PC-9 (cell line): ENCODE measurements around the gene CRY2.

Experiments
- EZH2 ChIP-seq: fragments of 200-600 bp; sonication (generic); IDR thresholded peaks from 2 replicates; pipeline ENCODE4 v1.8.0; 2017; ENCODE audit warnings: antibody characterized with exemption, low read depth
- TF ChIP-seq, protein P1 (sequence below): fragments of 200-600 bp; sonication (generic); conservative IDR thresholded peaks from 2 replicates; pipeline ENCODE4 v1.6.1; 2017; ENCODE audit warnings: mixed run types, antibody characterized with exemption, mild to moderate bottlenecking, moderate library complexity

DNA sequence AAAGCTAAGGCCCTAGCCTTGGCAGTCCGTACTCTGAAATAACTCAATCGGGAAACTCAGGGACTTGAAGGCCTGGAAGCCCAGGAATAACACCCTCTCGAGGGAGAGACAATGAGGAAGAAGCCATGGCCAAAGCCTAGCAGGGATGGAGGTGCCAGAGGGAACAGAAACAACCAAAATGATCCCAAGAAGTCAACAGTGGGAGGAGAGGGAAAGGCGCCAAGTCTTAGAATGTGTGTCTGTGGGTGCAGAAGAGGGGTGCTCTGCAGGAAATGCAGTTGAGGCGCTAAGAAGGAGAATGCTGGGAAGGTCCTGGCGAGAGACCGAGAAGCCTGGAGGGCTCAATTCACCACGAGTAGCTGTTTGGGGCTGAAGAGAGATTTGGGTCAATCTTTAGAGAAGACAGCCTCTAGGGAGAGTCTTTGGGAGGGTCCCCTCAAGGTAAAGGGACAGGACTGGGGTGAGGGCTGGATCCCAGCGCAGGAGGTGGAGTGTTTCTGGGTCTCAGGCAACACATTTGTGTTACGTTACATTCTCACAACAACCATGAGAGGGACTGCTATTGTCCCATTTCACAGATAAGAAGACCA lies 37.4 kb downstream of the CRY2 start:
- TF ChIP-seq, protein P1, sequence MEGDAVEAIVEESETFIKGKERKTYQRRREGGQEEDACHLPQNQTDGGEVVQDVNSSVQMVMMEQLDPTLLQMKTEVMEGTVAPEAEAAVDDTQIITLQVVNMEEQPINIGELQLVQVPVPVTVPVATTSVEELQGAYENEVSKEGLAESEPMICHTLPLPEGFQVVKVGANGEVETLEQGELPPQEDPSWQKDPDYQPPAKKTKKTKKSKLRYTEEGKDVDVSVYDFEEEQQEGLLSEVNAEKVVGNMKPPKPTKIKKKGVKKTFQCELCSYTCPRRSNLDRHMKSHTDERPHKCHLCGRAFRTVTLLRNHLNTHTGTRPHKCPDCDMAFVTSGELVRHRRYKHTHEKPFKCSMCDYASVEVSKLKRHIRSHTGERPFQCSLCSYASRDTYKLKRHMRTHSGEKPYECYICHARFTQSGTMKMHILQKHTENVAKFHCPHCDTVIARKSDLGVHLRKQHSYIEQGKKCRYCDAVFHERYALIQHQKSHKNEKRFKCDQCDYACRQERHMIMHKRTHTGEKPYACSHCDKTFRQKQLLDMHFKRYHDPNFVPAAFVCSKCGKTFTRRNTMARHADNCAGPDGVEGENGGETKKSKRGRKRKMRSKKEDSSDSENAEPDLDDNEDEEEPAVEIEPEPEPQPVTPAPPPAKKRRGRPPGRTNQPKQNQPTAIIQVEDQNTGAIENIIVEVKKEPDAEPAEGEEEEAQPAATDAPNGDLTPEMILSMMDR: no peak
- TF ChIP-seq EZH2: no peak
